HepG2 (cell line): Measurements from ENCODE around the gene ZFP64. TPM values are rescaled to one million over a fixed set of nuclear protein-coding genes. Genes with fewer than 3 reads are reported as not detected.

Experiments
- BHLHE40 ChIP-seq: IDR thresholded peaks from 2 replicates; pipeline ENCODE4 v1.6.1; 2011; ENCODE audit warnings: low read length, improper control_type of control experiment
- DNMT1 ChIP-seq: sonication (generic); formaldehyde crosslinking; IDR thresholded peaks from 2 replicates; pipeline ENCODE4 v1.5.1; 2020; ENCODE audit warnings: mild to moderate bottlenecking, missing genetic modification reagents
- KLF6 ChIP-seq: IDR thresholded peaks from 2 replicates; pipeline ENCODE4 v1.8.0; 2016; ENCODE audit warnings: missing biosample characterization, missing genetic modification reagents
- MAFG ChIP-seq: sonication (generic); formaldehyde crosslinking; IDR thresholded peaks from 2 replicates; pipeline ENCODE4 v1.5.1; 2020; ENCODE audit warnings: mild to moderate bottlenecking, missing genetic modification reagents
- MED8 ChIP-seq: sonication (generic); formaldehyde crosslinking; IDR thresholded peaks from 2 replicates; pipeline ENCODE4 v1.8.1; 2023; ENCODE audit warnings: mild to moderate bottlenecking, missing genetic modification reagents; ENCODE audit not compliant: insufficient replicate concordance
- NAIF1 ChIP-seq: sonication (generic); formaldehyde crosslinking; IDR thresholded peaks from 2 replicates; pipeline ENCODE4 v1.5.0; 2020; ENCODE audit warnings: mild to moderate bottlenecking, missing genetic modification reagents, borderline replicate concordance
- SIX1 ChIP-seq: sonication (generic); formaldehyde crosslinking; IDR thresholded peaks from 2 replicates; pipeline ENCODE4 v1.4.0; 2020; ENCODE audit warnings: missing genetic modification reagents, borderline replicate concordance
- XBP1 ChIP-seq: sonication (generic); formaldehyde crosslinking; IDR thresholded peaks from 2 replicates; pipeline ENCODE4 v1.5.0; 2020; ENCODE audit warnings: missing genetic modification reagents
- ZMYM4 ChIP-seq: sonication (generic); formaldehyde crosslinking; IDR thresholded peaks from 2 replicates; pipeline ENCODE4 v1.8.1; 2023; ENCODE audit warnings: mild to moderate bottlenecking, missing genetic modification reagents
- ZNF484 ChIP-seq: sonication (generic); formaldehyde crosslinking; IDR thresholded peaks from 2 replicates; pipeline ENCODE4 v1.5.1; 2020; ENCODE audit warnings: mild to moderate bottlenecking, low read depth, missing genetic modification reagents, borderline replicate concordance
- ZNF737 ChIP-seq: sonication (generic); formaldehyde crosslinking; IDR thresholded peaks from 2 replicates; pipeline ENCODE4 v1.5.0; 2020; ENCODE audit warnings: missing genetic modification reagents, mild to moderate bottlenecking, borderline replicate concordance
- ZNF788 ChIP-seq: sonication (generic); formaldehyde crosslinking; IDR thresholded peaks from 2 replicates; pipeline ENCODE4 v1.5.0; 2020; ENCODE audit warnings: mild to moderate bottlenecking, missing genetic modification reagents, borderline replicate concordance
- ZNF816 ChIP-seq: sonication (generic); formaldehyde crosslinking; IDR thresholded peaks from 2 replicates; pipeline ENCODE4 v1.8.0; 2022; ENCODE audit warnings: missing genetic modification reagents, mild to moderate bottlenecking, borderline replicate concordance
- polyA plus RNA-seq, 8 experiments: library from polyadenylated mRNA; depleted of rRNA in 3 of 8; stranded (reverse) in 7 of 8; unstranded in 1 of 8; fragments of >200 nt; fragmentation: Illumina TruSeq in 4 of 8; extraction: Trizol in 4 of 8; gene quantifications; 2 replicates each; pipeline versions ENCODE4 v1.2.1 to v1.2.3, GENCODE V29; 2011 to 2016; ENCODE audit warnings: low read depth in 4 of 8, missing spikeins in 1 of 8, mixed read lengths in 1 of 8; ENCODE audit not compliant: insufficient read depth in 1 of 8
- total RNA-seq, 5 experiments: library from RNA; depleted of rRNA; stranded (reverse); fragments of >200 nt; fragmentation: Illumina TruSeq; extraction: Trizol; gene quantifications; 2 replicates each; pipeline ENCODE4 v1.2.3, GENCODE V29; 2016; ENCODE audit warnings: low read depth in 1 of 5
- TF ChIP-seq, protein P1 (sequence below): IDR thresholded peaks from 2 replicates; pipeline ENCODE4 v1.6.1; 2016; ENCODE audit warnings: control low read depth
- TF ChIP-seq, protein P2 (sequence below): sonication (generic); formaldehyde crosslinking; IDR thresholded peaks from 2 replicates; pipeline ENCODE4 v1.9.0; 2021; ENCODE audit warnings: missing genetic modification reagents, borderline replicate concordance
- TF ChIP-seq, protein P3 (sequence below): sonication (generic); formaldehyde crosslinking; IDR thresholded peaks from 2 replicates; pipeline ENCODE4 v1.8.1; 2023; ENCODE audit warnings: mild to moderate bottlenecking, inconsistent platforms, moderate library complexity, missing genetic modification reagents, borderline replicate concordance
- TF ChIP-seq, protein P4 (sequence below): sonication (generic); formaldehyde crosslinking; IDR thresholded peaks from 2 replicates; pipeline ENCODE4 v1.4.0; 2020; ENCODE audit warnings: missing genetic modification reagents

ZFP64 gene
- total and polyA plus RNA-seq, 2 of the 13 experiments (the other 11 are each of a cell fraction or from before 2014, with no cell fraction given), result 12.0 to 24.3 TPM

DNA sequence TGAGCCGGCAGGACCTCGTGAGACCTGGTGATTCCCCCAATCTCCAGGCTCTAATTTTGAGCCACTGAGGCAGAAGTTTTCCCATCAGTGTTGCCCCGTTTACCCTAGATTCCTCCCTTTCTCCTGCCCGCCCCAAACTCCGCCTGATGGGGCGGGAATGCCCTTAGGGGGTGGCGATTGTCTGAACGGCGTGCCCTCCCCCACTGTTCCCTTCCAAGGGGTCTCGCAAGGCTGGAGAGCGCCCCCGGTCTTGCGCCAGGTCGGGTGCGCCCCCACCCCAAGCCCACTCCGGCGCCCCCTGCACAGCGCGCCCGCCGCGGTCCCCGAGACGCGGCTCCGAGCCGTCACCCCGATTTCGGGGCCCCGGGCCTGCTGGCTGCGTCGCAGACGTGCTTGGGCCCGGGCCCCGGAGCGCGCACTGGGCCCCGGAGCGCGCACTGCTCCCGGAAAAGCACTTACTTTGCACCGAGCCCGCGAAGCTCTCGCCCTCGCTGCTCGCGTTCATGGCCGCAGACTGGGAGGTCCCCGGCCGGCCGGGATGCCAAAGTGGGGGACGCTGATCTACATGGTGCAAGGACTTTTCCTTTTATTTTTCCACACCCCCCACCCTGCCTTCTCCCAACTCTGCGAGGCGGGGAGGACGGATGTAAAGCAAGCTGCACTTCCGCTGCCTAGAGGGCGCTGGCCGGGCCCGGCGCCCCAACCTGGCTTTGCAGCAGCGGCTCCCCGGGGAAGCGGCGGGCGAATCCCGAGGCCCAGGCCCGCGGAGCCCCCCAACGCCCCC is at the start of gene ZFP64 (continued):
- TF ChIP-seq, protein P1, sequence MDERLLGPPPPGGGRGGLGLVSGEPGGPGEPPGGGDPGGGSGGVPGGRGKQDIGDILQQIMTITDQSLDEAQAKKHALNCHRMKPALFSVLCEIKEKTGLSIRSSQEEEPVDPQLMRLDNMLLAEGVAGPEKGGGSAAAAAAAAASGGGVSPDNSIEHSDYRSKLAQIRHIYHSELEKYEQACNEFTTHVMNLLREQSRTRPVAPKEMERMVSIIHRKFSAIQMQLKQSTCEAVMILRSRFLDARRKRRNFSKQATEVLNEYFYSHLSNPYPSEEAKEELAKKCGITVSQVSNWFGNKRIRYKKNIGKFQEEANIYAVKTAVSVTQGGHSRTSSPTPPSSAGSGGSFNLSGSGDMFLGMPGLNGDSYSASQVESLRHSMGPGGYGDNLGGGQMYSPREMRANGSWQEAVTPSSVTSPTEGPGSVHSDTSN, result no peak
- TF ChIP-seq ZMYM4 (CRISPR knock-in tag) (peak; percentile 76; the same call in 1 of the 2 replicates), DNMT1 (CRISPR knock-in tag) (no peak; the same call in 1 of the 2 replicates), ZNF737 (CRISPR knock-in tag) (peak; percentile 79; the same call in 1 of the 2 replicates), MAFG (CRISPR knock-in tag) (no peak), ZNF788 (CRISPR knock-in tag) (0 out of 2 replicates have a peak, but pooled peaks have one; percentile 89), ZNF816 (CRISPR knock-in tag) (peak; percentile 55; the same call in 1 of the 2 replicates), BHLHE40 (no peak; the same call in 1 of the 2 replicates), ZNF484 (CRISPR knock-in tag) (peak; percentile 88; the same call in 1 of the 2 replicates), KLF6 (peak; percentile 69), XBP1 (CRISPR knock-in tag) (no peak), NAIF1 (CRISPR knock-in tag) (no peak), MED8 (CRISPR knock-in tag) (peak; percentile 66), SIX1 (CRISPR knock-in tag) (peak; percentile 24; the same call in 1 of the 2 replicates)
- TF ChIP-seq, protein P2, sequence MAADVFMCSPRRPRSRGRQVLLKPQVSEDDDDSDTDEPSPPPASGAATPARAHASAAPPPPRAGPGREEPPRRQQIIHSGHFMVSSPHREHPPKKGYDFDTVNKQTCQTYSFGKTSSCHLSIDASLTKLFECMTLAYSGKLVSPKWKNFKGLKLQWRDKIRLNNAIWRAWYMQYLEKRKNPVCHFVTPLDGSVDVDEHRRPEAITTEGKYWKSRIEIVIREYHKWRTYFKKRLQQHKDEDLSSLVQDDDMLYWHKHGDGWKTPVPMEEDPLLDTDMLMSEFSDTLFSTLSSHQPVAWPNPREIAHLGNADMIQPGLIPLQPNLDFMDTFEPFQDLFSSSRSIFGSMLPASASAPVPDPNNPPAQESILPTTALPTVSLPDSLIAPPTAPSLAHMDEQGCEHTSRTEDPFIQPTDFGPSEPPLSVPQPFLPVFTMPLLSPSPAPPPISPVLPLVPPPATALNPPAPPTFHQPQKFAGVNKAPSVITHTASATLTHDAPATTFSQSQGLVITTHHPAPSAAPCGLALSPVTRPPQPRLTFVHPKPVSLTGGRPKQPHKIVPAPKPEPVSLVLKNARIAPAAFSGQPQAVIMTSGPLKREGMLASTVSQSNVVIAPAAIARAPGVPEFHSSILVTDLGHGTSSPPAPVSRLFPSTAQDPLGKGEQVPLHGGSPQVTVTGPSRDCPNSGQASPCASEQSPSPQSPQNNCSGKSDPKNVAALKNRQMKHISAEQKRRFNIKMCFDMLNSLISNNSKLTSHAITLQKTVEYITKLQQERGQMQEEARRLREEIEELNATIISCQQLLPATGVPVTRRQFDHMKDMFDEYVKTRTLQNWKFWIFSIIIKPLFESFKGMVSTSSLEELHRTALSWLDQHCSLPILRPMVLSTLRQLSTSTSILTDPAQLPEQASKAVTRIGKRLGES (CRISPR knock-in tag), result no peak
- TF ChIP-seq, protein P3, sequence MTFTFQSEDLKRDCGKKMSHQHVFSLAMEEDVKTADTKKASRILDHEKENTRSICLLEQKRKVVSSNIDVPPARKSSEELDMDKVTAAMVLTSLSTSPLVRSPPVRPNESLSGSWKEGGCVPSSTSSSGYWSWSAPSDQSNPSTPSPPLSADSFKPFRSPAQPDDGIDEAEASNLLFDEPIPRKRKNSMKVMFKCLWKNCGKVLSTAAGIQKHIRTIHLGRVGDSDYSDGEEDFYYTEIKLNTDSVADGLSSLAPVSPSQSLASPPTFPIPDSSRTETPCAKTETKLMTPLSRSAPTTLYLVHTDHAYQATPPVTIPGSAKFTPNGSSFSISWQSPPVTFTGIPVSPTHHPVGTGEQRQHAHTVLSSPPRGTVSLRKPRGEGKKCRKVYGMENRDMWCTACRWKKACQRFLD (CRISPR knock-in tag), result peak; percentile 85; the same call in 1 of the 2 replicates
- TF ChIP-seq, protein P4, sequence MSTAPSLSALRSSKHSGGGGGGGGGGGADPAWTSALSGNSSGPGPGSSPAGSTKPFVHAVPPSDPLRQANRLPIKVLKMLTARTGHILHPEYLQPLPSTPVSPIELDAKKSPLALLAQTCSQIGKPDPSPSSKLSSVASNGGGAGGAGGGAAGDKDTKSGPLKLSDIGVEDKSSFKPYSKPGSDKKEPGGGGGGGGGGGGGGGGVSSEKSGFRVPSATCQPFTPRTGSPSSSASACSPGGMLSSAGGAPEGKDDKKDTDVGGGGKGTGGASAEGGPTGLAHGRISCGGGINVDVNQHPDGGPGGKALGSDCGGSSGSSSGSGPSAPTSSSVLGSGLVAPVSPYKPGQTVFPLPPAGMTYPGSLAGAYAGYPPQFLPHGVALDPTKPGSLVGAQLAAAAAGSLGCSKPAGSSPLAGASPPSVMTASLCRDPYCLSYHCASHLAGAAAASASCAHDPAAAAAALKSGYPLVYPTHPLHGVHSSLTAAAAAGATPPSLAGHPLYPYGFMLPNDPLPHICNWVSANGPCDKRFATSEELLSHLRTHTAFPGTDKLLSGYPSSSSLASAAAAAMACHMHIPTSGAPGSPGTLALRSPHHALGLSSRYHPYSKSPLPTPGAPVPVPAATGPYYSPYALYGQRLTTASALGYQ (CRISPR knock-in tag), result no peak; the same call in 1 of the 2 replicates
